ENCODE measurements around the gene HAUS3.
"Not testable (repeated sequence)": the region's sequence is repeated elsewhere in the genome, so short reads cannot be mapped to it uniquely, and the experiment has no call there.

HAUS3 gene

DNA sequence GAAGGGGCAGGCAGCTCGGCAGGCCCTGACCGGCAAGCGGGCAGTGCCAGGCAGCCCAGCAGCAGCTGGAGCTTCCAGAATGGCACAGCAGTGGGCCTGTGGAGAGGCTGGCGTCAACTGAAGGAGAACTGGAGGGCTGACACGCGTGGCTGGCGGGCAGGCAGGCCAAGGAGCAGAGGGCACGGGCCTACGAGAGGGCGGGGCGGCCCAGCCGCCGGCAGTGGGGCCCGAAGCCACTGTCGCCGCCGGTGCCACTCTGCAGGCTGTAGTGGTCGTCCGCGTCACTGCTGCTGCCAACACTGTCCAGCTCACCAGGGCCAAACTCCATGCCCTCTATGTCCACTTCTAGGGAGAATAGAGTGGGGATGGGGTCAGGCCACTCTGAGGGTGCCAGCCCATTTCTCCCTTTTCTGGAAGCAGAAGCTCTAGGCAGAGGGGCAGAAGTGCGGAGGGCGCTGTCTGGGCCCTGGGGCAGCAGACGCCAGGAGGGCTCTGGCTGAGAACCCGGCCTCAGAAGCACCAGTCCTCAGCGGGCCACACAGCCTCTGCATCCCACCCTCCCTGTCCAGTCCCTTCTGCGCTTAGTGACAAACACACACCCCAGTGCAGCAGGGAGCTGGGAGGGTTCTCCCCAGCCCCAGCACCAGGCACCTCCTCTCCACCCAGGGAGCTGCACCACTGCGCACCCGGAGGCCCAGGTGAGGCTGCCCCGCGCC is 8.6 kb upstream of the HAUS3 start:
- DNase-seq = no peak

DNA sequence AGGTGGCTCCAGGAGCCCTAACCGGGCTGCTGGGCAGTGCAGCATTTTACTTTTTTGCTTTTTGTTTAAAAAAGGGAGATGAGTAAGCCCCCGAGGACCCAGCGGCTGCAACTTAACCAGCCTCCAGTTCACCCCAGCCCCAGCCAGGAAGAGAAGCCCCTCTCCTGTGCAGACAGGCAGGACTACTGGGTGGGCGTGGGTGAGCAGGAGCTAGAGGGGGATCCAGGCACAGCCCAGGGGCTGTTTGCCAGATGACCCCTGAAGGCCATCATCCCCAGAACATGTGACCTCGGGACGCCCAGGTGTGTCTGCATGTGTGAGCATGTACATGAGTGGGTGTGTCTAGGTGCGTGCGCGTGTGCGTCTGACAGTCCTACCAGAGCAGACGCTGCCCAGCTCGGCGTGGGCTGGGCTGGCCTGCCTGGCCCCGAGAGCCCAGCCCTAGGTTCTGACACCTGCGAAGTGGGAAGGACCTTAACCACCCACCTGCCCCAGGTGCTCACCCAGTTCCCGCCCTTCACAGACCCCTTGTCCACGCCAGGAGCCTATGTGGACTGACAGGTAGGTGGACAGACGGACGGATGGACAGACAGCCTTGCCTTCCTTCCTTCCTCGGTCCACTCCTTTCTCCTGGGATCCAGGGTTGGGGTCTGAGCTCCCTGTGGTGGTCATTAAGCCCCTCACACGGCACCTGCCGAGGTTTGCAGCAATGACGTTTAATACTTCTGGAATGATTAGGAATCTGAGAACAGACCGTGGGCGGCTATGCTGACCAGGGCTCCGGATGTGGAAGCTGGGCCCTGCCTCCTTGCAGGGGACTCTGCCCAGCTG is 7.8 kb upstream of the HAUS3 start:
- no peak for DNase-seq

DNA sequence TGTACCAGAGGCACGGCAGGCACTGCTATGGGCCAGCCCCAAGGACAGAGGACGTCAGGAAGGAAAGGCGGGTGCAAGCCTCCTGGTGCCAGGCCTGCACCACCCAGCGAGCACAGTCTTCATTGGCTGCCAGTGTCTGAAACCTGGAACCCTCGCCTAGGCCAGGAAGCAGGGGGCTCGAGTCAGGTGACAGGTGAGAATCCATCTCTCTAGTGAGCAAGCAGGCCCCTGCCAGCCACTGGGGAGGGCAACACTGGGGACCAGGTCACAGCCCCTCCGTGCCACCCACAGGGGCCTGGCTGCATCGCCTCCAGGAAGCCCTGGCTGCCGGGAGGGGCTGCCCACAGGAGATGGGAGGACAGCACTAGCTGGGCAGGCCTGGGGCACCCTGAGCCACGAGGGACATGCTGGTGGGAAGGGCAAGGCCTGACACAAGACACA is 6.9 kb upstream of the HAUS3 start:
- DNase-seq = no peak

DNA sequence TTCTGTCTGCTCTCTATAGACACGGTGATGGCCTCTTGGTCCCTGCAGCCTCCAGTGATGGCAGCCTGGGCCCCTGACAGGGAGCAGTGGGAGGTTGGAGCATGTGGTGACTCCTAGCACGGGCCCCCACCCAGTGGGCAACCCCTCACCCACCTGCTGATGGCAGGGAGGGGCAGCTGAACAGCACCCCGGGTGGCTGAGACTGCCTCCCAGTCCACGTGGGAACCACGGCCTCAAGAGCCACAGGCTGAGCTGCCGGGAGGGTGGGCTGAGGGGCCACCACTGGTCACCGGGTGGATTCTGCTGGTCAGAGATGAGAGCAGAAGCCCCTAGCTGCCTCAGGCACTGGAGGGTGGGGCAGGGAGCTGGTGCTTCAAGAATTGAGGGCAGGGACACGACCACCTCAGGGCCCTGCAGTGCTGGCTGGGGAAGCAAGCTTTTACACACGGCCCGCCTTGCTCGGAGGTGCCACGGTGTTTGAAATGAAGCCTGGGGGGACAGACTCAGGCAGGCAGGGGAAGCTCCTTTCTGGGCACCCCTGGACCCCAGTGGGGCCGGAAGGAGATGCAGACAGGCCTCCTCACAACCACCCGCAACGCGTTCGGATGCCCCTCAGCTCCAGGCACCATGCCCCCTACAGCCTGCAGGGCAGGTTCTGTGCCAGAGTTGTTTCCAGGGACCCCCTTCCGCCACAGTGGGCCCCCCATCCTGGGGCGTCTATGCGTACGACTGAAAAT is 6.3 kb upstream of the HAUS3 start:
- DNase-seq = no peak

DNA sequence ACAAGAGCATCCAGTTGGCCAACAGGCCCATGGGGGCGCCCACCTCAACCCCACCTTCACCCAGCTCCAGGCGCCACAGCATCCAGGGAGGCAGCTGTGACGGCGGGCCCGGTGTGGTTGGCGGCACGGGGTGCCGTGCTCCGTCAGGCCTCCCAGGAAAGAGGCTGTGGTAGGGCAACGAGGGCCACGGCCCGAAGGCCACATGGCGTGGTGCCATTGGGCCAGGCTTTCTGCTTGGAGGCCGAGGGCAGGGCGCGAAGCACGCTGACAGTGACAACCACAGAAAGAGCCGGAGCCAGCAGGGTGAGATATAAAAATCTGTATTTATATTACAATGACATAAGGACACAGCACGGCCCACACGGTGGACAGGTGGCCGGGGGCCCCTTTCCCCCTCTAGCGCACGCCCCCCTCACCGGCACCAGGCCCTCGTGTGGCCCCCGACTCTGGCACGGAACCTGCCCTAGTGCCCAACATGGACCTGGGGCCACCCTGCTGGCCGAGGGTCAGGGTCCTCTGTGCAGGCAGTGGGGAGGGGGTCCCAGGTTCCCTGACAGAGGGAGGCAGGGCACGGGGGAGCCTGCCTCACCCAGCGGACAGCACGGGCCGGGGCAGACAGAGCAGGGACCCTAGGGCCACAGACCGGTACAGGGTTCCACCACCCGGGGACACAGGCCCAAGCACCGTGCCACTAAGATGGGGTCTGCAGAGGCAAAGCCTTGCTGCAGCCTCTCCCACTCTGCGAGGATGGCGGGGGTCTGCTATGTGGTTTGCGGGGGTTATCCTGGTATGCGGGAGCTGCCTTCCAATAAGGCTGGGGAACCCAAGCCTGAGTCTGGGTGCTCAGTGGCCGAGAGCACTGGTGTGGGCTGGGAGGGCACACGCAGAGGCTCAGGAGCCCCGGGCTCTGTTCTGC is 5.5 kb upstream of the HAUS3 start:
- no peak for DNase-seq

DNA sequence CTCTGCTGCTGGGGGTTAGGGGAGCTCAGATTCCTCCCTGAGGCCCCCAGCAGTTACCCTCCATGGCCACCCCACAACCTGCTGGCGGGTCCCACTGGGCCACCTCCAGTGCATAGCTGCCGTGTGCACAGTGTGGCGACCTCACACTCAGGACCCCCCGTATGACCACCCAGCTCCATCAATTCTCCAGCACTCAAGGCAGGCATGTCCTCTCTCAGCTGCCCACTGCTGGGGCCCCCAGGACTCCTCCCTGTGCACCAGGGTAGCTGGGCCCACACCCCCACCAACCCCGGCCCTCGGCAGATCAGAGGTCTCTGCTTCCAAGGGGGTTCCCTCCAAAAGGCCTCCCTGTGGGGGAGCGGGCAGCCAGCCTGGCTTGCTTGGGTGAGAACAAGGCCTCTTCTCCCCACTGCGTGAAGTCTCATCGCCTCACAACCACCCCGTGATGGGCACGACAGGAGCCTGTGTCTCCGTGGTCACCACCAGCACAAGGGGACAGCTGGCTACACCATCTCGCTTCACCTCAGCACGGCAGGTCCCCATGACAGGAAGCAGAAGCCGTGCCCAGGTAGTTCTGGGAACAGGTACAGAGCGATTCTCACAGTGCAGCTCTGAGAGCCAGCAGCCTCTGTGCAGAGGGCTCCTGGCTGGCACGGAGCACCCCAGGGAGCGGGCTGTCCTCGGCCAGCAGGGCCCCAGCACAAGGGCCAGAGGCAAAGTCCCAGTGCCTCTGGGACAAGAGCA is 4.6 kb upstream of the HAUS3 start:
- no peak for DNase-seq

DNA sequence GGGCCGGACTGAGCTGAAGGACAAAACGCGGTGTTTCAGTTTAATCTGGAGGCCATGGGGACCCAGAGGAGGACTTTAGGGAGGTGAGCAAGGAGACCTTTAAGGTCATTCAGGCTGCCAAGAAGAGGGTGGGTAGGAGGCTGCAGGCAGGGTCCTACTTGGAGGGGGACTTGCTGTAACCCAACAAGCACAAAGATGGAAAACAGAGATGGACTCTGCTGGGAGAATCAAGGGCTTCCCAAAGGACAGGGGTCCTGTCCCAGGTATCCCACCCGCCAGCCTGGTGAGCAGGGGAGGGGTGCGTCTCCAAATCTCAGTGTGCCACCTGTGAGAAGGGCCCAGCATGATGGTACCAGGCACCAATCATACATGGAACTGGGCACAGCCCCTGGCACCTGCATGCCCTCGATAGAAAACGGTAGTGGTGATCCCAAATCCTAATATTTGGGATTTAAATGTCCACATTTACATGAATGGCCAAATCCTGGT is 3.9 kb upstream of the HAUS3 start:
- DNase-seq = no peak

DNA sequence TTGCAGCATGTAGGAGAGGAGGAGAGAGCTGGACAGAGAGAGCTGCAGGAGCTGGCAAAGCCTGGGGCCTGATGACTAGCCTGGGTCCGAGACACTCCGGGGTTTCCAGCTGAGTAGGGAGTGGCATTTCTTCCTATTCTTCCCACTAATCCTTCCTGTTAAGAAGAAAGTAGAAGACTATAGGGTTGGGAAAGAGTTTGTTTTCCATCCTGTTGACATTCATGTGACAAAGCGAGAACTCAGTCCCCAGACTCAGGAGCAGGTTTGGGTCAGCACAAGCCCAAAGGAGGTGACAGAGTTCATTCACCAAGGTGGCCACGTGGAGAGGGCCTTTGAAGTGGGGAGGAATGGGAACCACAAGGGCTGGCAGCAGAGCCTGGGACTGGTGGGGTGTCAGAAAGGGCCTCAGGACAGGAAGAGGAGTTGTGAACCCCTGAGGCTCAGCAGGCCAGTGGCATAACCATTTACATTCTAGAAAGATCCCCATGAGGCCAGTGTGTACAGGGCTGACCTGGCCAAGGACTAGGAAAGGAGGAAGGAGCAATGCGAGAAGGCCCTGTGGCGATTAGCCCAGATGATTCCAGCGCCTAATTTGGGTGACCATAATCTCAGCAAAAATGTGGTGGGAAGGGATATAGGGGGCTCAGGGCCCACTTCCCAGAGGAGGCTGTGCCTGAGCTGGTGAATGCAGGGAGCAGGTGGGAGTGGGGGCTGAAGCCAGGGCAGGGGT is 3.3 kb upstream of the HAUS3 start:
- no peak for DNase-seq

DNA sequence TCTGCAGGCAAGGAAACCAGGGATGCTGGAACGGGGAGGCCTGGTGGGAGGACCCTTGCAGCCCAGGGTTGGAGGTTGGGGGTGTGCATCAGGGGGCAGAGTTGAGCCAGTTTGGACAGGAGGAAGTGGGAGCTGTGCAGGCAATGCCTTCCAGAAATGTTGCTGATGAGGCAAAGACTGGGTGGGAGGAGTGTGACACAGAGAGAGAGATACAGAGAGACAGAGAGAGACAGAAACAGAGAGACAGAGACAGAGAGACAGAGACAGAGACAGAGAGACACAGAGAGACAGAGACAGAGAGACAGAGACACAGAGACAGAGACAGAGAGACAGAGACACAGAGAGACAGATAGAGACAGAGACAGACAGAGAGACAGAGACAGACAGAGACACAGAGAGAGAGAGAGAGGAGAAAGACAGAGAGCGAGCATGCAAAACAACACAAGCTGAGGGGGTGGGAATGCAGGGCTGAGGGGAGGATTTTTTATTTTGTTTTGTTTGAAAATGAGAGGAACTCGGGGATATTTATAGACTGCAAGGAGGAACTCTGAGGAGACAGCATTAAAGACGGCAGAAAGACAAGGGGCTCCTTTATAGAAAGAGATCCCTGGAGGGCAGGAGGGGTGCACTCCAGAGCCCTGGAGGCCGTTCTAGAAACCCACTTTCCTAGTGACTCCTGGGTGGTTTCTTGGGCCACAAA is 1.9 kb upstream of the HAUS3 start:
- DNase-seq = no peak

DNA sequence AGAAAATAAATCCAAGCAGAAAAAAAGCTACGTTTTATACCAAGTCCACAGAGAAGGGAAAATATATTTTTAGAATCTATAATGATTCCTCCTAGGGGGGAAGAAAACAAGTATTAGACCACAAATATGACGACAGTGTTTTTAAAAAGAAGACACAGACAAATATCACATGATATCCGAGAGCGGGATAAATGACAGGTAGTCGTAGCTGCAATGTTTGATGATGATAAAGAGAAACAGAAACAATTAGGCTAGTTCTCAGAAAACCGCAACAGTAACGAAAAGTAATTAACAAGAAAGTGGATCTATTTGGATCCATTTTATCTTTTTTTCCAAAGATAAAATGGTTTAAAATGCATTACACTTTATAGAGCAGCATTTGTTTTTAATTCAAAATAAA is 918 bp downstream of the HAUS3 start:
- DNase-seq = no peak

DNA sequence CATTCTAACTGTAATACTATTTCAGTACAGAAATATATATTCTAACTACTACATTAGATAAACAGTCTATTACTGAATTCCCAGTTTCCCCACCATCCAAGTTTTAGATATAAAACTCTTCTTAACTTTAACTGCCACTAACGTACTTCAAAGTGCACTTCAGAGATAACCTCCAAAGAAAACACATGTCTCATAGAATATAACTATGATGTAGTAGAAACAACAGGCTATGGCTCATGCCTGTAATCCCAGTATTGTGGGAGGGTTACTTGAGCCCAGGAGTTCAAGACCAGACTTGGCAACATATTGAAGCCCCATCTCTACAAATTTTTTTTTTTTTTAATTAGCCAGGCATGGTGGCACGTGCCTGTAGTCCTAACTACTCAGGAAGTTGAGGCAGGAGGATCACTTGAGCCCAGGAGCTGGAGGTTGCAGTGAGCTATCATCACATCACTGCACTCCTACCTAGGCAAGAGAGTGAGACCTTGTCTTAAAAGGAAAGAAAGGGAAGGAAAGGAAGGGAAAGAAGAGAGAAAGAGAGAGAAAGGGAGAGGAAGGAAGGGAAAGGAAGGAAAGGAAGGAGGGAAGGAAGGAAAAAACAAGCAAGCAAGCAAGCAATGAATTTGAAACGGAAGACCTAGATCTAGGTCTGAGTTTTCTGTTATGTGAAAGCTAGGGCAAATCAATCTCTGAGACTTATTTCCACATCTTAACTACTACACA is 4.8 kb downstream of the HAUS3 start:
- DNase-seq = no peak

DNA sequence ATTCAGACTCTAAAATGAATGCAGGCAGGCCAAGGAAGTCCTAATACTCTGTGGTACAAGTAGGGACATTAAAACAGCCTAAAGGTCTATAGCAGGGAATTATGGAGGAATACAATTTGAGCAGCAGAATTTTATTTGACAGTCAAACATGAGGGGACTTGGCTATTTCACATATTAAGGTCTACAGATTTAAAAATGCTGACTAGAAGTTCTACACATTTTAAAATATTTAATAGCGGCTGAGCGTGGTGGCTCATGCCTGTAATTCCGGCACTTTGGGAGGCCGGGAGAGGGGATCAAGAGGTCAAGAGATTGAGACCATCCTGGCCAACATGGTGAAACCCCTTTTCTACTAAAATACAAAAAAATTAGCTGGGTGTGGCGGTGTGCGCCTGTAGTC is 10.8 kb downstream of the HAUS3 start:
- no peak for DNase-seq

DNA sequence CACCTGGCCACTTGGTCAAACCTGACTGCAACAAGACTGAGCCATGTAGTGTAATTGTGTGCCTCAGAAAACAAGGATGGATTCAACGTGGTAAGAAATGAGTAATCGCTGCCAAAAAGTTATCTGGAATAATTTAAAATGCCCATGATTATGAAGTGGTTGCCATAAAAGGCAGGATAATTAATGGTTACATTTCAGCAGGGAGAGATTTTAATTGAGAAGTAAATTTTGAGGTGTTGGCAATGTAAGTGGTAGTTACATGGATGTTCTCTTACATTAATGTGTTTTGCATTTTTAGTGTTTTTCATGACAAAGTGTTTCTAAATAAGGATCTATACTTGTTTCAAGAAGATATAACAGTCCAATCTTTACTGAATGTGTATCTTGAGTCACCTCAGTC is 15.7 kb downstream of the HAUS3 start:
- DNase-seq = no peak

DNA sequence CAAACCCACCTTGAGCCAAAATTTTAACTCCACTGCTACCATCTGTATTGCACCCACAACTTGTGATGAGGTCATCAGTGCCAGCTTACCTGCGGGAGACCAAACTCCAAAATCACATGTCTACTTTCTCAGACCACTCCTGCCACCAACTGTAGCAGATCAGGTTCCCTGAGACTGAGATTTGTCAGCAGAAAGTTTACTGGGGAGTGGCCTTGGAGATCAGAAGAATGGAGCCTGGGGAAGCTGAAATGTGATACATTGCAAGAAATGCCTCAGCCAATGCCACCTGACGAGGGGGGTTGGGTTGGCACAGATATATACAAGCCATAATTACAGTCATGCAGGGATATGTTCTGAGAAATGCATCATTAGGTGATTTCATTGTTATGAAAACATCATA is 19.1 kb downstream of the HAUS3 start:
- no peak for DNase-seq

DNA sequence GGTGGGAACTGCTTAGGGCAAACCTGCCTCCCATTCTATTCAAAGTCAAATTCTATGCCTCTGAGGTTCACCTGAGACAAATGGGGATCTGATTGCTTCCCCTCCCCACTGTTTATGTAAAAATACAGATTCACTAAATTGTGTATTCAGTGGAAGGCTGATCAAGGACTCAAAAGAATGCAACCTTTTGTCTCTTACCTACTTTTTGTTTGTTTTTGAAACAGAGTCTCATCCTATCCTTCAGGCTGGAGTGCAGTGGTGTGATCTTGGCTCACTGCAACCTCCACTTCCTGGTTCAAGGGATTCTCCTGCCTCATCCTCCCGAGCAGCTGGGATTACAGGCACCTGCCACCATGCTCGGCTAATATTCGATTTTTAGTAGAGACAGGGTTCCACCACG is 20.5 kb downstream of the HAUS3 start:
- not testable (repeated sequence) for DNase-seq

DNA sequence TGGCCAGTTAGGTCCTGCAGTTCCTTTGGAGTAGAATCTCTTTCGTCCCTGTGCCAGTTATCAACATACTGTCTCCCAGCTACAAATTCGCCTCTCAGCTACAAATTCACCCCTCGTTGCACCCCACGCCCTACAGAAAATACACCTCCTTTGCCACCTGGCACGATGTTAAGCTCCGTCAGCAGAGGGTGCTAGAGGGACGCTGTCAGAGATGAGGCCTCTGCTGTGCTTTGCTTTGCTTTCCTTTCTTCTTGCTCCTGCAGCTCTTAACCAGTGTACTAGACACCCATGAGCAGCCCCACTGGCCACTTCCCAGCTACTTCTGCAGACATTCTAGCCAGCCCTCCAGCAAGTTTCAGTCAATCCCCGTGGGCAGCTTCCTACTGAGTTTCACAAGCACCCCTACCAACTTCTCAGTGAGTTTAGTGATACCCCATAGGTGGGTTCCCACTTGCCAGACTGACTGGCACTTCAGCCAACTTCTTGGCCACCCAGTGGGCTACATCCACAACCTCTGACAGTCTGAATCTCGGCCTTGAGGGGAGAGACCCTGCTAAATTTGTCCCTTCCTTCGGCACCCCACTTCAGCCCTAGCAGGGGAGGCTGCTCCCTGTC is 21.8 kb downstream of the HAUS3 start:
- peak; percentile 37 for DNase-seq

DNA sequence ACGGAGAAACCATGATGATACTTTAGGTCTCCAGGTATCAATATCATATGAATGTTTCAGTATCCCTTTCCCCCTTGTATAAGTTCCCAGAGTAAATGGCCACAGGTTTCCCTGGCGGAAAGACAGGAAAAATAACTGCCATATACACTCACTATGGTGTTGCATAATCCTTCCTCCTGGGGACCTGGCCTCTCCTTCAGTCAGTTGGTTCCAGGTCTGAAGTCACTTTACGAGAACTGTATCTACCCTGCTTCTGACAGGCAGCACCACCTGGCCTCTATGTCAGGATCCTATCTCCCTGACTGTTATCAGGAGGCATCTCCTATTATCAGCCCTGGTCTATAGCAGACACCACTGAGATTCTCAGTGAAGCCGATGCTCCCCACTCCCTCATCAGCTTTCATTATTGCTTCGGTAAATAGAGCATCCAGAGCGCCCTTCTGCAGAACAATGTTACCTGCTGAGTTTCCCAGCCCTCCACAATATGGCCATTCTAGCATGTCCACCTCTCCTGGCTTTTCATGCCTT is 22.6 kb downstream of the HAUS3 start:
- no peak for DNase-seq

DNA sequence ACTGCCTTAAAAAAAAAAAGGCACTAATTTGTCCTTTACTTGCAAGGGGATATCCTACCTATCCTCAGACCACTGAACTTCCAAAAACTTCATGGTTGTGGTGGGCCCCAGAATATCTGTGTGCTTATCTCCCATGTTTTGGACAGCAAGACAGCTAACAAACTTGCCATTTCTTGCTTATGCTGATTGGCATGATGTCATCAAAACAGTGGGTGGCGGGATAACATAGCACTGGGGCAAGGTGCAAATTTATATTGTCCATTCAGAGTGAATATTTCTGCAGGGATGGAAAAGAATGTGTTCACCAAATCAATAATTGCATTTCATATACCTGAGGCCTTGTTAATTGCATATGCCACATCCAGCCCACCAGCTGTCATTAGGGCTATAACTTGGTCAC is 23.5 kb downstream of the HAUS3 start:
- DNase-seq = no peak

DNA sequence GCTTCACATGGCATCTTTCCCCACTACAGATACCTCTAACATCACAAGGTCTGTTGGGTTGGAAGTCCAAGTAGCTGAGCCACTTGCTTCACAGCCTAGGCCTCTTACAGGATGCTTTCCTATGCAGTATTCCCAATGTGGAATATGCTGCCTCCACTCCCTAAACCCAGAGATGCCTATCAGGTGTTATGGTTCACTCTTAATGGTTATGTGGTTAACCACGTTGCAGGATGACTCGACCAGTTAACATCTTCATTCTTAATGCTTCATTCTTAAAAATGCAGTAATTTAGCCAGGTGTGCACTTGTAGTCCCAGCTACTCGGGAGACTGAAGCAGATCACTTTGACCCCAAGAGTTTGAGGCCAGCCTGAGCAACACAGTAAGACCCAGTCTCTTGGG is 24.2 kb downstream of the HAUS3 start:
- peak; percentile 7 for DNase-seq
